Right atrium auricular region (tissue), 2 donors: ENCODE results near the gene TRAFD1. TPM values are rescaled to one million over a fixed set of nuclear protein-coding genes. Genes with fewer than 3 reads are reported as not detected.

ENCODE experiments used
- DNase-seq: peaks from one replicate; pipeline ENCODE4 v3.0.0-alpha.2; 2019; ENCODE audit warnings: low spot score
- H3K27ac ChIP-seq, 2 donors: fragments of 200-600 bp; sonication (generic); 1 replicate in 1 of 2; 2 replicates in 1 of 2; pipeline ENCODE4 v1.5.1; 2016 to 2019
- H3K27me3 ChIP-seq, 2 donors: fragments of 200-600 bp; sonication (generic); one replicate each; pipeline versions ENCODE4 v1.5.1 to v1.6.0; 2017 to 2019
- H3K36me3 ChIP-seq: fragments of 200-600 bp; sonication (generic); one replicate; pipeline ENCODE4 v1.5.1; 2016
- H3K4me1 ChIP-seq, 2 donors: fragments of 200-600 bp; sonication (generic); one replicate each; pipeline versions ENCODE4 v1.5.1 to v1.6.0; 2017 to 2019
- H3K4me3 ChIP-seq, 2 donors: fragments of 200-600 bp; sonication (generic); 1 replicate in 1 of 2; 2 replicates in 1 of 2; pipeline ENCODE4 v1.5.1; 2017 to 2019; ENCODE audit warnings: mild to moderate bottlenecking in 1 of 2, moderate library complexity in 1 of 2
- H3K9me3 ChIP-seq, 2 donors: fragments of 200-600 bp; sonication (generic); one replicate each; pipeline ENCODE4 v1.5.1; 2019
- CTCF ChIP-seq, 2 donors: fragments of 200-600 bp; sonication (generic); IDR thresholded peaks; one replicate each; pipeline ENCODE4 v1.5.1; 2019; ENCODE audit warnings: antibody characterized with exemption in 2 of 2
- total RNA-seq, 2 donors: library from RNA; depleted of rRNA; stranded (reverse); fragments of >200 nt; gene quantifications; one replicate each; pipeline ENCODE4 v1.1.0, GENCODE V29; 2016

The TRAFD1 gene
- total RNA-seq, 2 donors from 2014 or later = 17.9 to 26.5 TPM

GRCh38 chr12:112188130-112188830, 62.9 kb downstream of the TRAFD1 start:
- DNase-seq = no peak
- Histone ChIP-seq H3K27me3 (no peaks in the 10 kb centered on the region), H3K4me1 (peaks cover 0 to 12% of the 10 kb centered on the region in 2 donors), H3K27ac (no peak overlapping the region), H3K36me3 (peaks cover 51% of the 10 kb centered on the region), H3K9me3 (no peaks in the 10 kb centered on the region), H3K4me3 (no peak overlapping the region)
- TF ChIP-seq CTCF (IDR thresholded peaks at IDR 0.05) = no peak

- Histone ChIP-seq H3K27ac (no peak overlapping the region), H3K27me3 (no peaks in the 10 kb centered on the region), H3K9me3 (no peaks in the 10 kb centered on the region), H3K4me1 (peaks cover 0 to 12% of the 10 kb centered on the region in 2 donors), H3K4me3 (no peak overlapping the region), H3K36me3 (peaks cover 49% of the 10 kb centered on the region)
- no peak for DNase-seq
- no peak for TF ChIP-seq CTCF (IDR thresholded peaks at IDR 0.05)
Measured at GRCh38 chr12:112190231-112191025, 65.1 kb downstream of the TRAFD1 start.

GRCh38 chr12:112191201-112191600, 65.8 kb downstream of the TRAFD1 start:
- Histone ChIP-seq H3K36me3 (peaks cover 49% of the 10 kb centered on the region), H3K27ac (peak overlapping the region; percentile 11 to 20)

GRCh38 chr12:112191840-112192321, 66.5 kb downstream of the TRAFD1 start:
- Histone ChIP-seq H3K36me3 (peaks cover 46% of the 10 kb centered on the region), H3K27me3 (no peaks in the 10 kb centered on the region), H3K9me3 (no peaks in the 10 kb centered on the region), H3K4me3 (no peak overlapping the region), H3K4me1 (peaks cover 0 to 12% of the 10 kb centered on the region in 2 donors), H3K27ac (peak overlapping the region in 1 of 2 donors; percentile 11)
- no peak for TF ChIP-seq CTCF (IDR thresholded peaks at IDR 0.05)
- DNase-seq = no peak

More at GRCh38 chr12:112191201-112191600, 65.8 kb downstream of the TRAFD1 start:
- peaks cover 0 to 12% of the 10 kb centered on the region in 2 donors for H3K4me1 ChIP-seq
- H3K9me3 ChIP-seq = no peaks in the 10 kb centered on the region
- no peak overlapping the region for H3K4me3 ChIP-seq
- H3K27me3 ChIP-seq = no peaks in the 10 kb centered on the region
- DNase-seq = no peak
- TF ChIP-seq CTCF (IDR thresholded peaks at IDR 0.05) = no peak

- H3K9me3 ChIP-seq = no peaks in the 10 kb centered on the region
- peaks cover 44% of the 10 kb centered on the region for H3K36me3 ChIP-seq
- H3K27me3 ChIP-seq = no peaks in the 10 kb centered on the region
- peaks cover 0 to 12% of the 10 kb centered on the region in 2 donors for H3K4me1 ChIP-seq
- DNase-seq = no peak
- H3K27ac ChIP-seq = no peak overlapping the region
- H3K4me3 ChIP-seq = no peak overlapping the region
- TF ChIP-seq CTCF (IDR thresholded peaks at IDR 0.05) = no peak
Measured at GRCh38 chr12:112192475-112192874, 67.1 kb downstream of the TRAFD1 start.
